Measurements from ENCODE around the gene GRIA3. TPM values are rescaled to one million over a fixed set of nuclear protein-coding genes. Genes with fewer than 3 reads are reported as not detected.

GRIA3 gene
- total RNA-seq, 2 experiments from 2014 or later: not detected

- Histone ChIP-seq H3K4me1 (ENCODE audit: insufficient read depth, low read length, poor library complexity, severe bottlenecking) (no peaks in the 10 kb centered on the region), H3K36me3 (ENCODE audit: insufficient read depth, low read length) (no peaks in the 10 kb centered on the region), H2AFZ (ENCODE audit: low read length) (no peak overlapping the region), H3K79me2 (ENCODE audit: insufficient read depth, low read depth, low read length) (no peaks in the 10 kb centered on the region), H3K9me3 (ENCODE audit: low read length) (no peaks in the 10 kb centered on the region), H3K27ac (ENCODE audit: low read depth, low read length, poor library complexity, severe bottlenecking) (no peak overlapping the region), H3K4me2 (ENCODE audit: low read length) (no peak overlapping the region), H4K20me1 (ENCODE audit: insufficient read depth, low read length) (no peaks in the 10 kb centered on the region), H3K4me3 (ENCODE audit: low read depth, low read length, poor library complexity, severe bottlenecking) (no peak overlapping the region), H3K9me2 (ENCODE audit: insufficient read depth, low read length) (no peaks in the 10 kb centered on the region)
- BruUV-seq (replicated peaks): no TSS peak
- POLR2A ChIA-PET: interaction anchor here (0.7 kb wide), 1 partner anchor 1017 kb away, joined by 4 read pairs; no protein-coding TSS in a partner anchor
- CTCF ChIA-PET (ENCODE audit: unreplicated experiment): interaction anchor here (0.6 kb wide), 1 partner anchor 33 kb away, joined by 4 read pairs; no protein-coding TSS in a partner anchor
- TF ChIP-seq, protein P1, sequence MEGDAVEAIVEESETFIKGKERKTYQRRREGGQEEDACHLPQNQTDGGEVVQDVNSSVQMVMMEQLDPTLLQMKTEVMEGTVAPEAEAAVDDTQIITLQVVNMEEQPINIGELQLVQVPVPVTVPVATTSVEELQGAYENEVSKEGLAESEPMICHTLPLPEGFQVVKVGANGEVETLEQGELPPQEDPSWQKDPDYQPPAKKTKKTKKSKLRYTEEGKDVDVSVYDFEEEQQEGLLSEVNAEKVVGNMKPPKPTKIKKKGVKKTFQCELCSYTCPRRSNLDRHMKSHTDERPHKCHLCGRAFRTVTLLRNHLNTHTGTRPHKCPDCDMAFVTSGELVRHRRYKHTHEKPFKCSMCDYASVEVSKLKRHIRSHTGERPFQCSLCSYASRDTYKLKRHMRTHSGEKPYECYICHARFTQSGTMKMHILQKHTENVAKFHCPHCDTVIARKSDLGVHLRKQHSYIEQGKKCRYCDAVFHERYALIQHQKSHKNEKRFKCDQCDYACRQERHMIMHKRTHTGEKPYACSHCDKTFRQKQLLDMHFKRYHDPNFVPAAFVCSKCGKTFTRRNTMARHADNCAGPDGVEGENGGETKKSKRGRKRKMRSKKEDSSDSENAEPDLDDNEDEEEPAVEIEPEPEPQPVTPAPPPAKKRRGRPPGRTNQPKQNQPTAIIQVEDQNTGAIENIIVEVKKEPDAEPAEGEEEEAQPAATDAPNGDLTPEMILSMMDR (conservative IDR thresholded peaks at IDR 0.05; ENCODE audit: low read length): no peak
- TF ChIP-seq EZH2phosphoT487 (IDR thresholded peaks at IDR 0.05; ENCODE audit: borderline replicate concordance, low read depth, low read length): no peak
- intact Hi-C loops (cut with micrococcal nuclease; ENCODE audit: unreplicated experiment): no loop called here
- no peak for DNase-seq (ENCODE audit: low spot score)
Measured at GRCh38 chrX:123487236-123487635, 303.2 kb downstream of the GRIA3 start.

DNA sequence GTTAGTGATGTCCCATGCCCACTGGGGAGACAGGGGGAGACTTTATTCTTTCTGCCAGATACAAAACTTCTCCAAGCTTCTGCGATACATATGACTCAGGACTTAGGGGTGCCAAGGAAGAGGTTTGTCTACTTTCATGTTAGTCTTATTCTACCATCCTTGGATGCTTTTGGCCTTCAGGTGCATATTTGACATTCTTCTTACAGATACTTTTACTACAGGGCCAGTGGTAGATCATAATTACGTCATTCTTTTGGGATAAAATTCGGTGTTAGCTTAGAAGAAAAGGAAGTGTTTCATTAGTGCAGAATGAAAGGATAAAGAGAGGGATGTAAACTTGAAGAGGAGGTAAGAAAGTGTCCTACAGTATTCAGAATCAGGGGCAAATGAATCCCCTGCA is 303.6 kb downstream of the GRIA3 start:
- no peaks in the 10 kb centered on the region for H3K36me3 ChIP-seq (ENCODE audit: insufficient read depth, low read length)
- no peaks in the 10 kb centered on the region for H3K79me2 ChIP-seq (ENCODE audit: insufficient read depth, low read depth, low read length)
- no peak overlapping the region for H2AFZ ChIP-seq (ENCODE audit: low read length)
- no peaks in the 10 kb centered on the region for H4K20me1 ChIP-seq (ENCODE audit: insufficient read depth, low read length)
- ChIA-PET CTCF (ENCODE audit: unreplicated experiment) (no interaction called here), POLR2A (no interaction called here)
- no peaks in the 10 kb centered on the region for H3K9me3 ChIP-seq (ENCODE audit: low read length)
- intact Hi-C loops (cut with micrococcal nuclease; ENCODE audit: unreplicated experiment): no loop called here
- H3K27ac ChIP-seq (ENCODE audit: low read depth, low read length, poor library complexity, severe bottlenecking): no peak overlapping the region
- no peak overlapping the region for H3K4me3 ChIP-seq (ENCODE audit: low read depth, low read length, poor library complexity, severe bottlenecking)
- no peak for DNase-seq (ENCODE audit: low spot score)
- H3K4me2 ChIP-seq (ENCODE audit: low read length): no peak overlapping the region
- no TSS peak for BruUV-seq (replicated peaks)
- no peaks in the 10 kb centered on the region for H3K4me1 ChIP-seq (ENCODE audit: insufficient read depth, low read length, poor library complexity, severe bottlenecking)
- TF ChIP-seq EZH2phosphoT487 (IDR thresholded peaks at IDR 0.05; ENCODE audit: borderline replicate concordance, low read depth, low read length): no peak
- TF ChIP-seq, protein P1 (conservative IDR thresholded peaks at IDR 0.05; ENCODE audit: low read length): no peak
- H3K9me2 ChIP-seq (ENCODE audit: insufficient read depth, low read length): no peaks in the 10 kb centered on the region

GRCh38 chrX:123489011-123489410 is 304.9 kb downstream of the GRIA3 start:
- Histone ChIP-seq H3K4me3 (ENCODE audit: low read depth, low read length, poor library complexity, severe bottlenecking) (no peak overlapping the region), H2AFZ (ENCODE audit: low read length) (no peak overlapping the region), H3K4me1 (ENCODE audit: insufficient read depth, low read length, poor library complexity, severe bottlenecking) (no peaks in the 10 kb centered on the region), H3K4me2 (ENCODE audit: low read length) (no peak overlapping the region), H3K9me2 (ENCODE audit: insufficient read depth, low read length) (no peaks in the 10 kb centered on the region), H3K9me3 (ENCODE audit: low read length) (no peaks in the 10 kb centered on the region), H3K79me2 (ENCODE audit: insufficient read depth, low read depth, low read length) (no peaks in the 10 kb centered on the region), H3K36me3 (ENCODE audit: insufficient read depth, low read length) (no peaks in the 10 kb centered on the region), H4K20me1 (ENCODE audit: insufficient read depth, low read length) (no peaks in the 10 kb centered on the region), H3K27ac (ENCODE audit: low read depth, low read length, poor library complexity, severe bottlenecking) (no peak overlapping the region)
- intact Hi-C loops (cut with micrococcal nuclease; ENCODE audit: unreplicated experiment): no loop called here
- TF ChIP-seq, protein P1 (conservative IDR thresholded peaks at IDR 0.05; ENCODE audit: low read length): no peak
- no peak for TF ChIP-seq EZH2phosphoT487 (IDR thresholded peaks at IDR 0.05; ENCODE audit: borderline replicate concordance, low read depth, low read length)
- POLR2A ChIA-PET: interaction anchor here (0.5 kb wide), 1 partner anchor 203 kb away, joined by 5 read pairs; no protein-coding TSS in a partner anchor
- no TSS peak for BruUV-seq (replicated peaks)
- CTCF ChIA-PET (ENCODE audit: unreplicated experiment): no interaction called here
- DNase-seq (ENCODE audit: low spot score): no peak

Measured in OCI-LY7 (cell line).